HG02610 (cell line): ENCODE measurements around the gene CCNB1IP1.
"Not testable (repeated sequence)": the region's sequence is repeated elsewhere in the genome, so short reads cannot be mapped to it uniquely, and the experiment has no call there.

ENCODE experiments used
- ATAC-seq: cut with Tn5 transposase; IDR thresholded peaks from one replicate; pipeline ENCODE4 v1.9.1; 2021; ENCODE audit warnings: mild to moderate bottlenecking, moderate library complexity; ENCODE audit not compliant: unreplicated experiment

Gene CCNB1IP1

DNA sequence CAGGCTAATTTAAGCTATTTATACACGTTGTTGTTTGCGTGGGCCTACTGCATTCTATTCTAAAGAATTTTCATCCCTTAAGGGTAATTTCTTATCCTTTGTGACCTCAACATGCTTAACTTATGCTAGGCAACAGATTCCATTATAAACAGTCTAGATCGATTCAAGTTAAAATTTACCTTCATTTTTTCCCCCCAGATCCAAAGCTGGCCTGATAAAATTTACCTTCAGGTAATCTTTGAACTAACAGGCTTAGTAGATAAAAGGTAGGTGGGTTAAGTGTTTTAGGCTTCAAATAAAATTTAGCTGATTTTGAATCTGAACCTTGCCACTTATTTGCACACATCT, 389 bp upstream of the CCNB1IP1 start:
- no peak for ATAC-seq

DNA sequence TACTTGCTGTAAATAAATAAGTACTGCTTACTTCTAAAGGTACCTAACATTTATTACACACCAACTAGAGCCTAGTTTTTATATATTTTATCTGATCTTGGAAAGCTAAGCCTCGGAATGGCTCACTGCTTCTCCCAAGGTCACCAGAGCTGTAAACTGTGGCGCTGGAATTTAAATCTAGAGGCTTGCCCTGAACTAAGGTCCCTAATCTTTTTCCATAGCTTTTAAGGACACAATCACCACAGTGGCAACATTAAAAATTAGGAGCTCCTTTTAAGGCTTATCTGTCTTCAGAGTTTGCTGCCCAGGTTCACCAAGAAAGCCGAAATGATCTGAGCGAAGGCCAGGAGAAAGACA, 670 bp downstream of the CCNB1IP1 start:
- ATAC-seq: no peak

DNA sequence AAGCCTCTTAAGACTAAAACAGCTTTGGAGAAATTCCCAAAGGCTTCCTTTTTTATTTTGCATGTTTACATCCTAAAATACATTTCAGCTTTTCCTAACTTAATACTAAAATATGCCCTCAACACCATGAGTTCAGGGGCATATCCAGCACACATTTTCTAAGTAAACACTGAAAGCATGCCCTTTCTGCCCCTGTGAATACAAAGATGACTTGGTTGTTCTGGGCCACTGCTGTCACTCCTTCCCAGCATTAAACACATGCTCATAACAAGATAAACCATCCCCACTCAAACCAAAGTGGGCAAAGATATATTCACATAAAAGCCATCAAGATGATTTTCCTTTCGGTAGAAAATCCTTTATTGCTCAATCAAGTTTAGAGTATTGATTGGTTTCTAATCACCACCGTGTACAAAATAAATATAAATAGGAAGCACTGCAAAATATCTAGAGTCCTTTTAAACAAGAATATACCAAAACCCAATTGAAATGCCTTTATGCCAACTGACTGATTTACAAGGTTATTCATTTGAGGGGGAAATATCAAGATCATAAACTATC, 1.9 kb downstream of the CCNB1IP1 start:
- no peak for ATAC-seq

DNA sequence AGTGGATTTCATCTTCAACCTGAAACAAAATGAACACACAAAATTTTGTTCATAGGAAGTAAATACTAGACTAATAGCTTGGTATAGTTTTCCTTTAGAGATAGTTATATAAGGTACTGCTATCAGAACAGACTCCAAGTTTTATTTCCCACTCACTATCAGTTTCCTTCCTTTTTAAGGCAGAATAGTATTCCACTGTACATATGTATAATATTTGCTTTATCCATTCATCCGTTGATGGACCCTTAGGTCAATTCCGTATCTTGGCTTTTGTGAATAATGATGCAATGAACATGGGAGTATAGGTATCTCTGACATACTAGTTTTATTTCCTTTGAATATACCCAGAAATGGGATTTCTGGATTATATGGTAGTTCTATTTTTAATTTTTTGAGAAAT, 3.7 kb downstream of the CCNB1IP1 start:
- no peak for ATAC-seq

DNA sequence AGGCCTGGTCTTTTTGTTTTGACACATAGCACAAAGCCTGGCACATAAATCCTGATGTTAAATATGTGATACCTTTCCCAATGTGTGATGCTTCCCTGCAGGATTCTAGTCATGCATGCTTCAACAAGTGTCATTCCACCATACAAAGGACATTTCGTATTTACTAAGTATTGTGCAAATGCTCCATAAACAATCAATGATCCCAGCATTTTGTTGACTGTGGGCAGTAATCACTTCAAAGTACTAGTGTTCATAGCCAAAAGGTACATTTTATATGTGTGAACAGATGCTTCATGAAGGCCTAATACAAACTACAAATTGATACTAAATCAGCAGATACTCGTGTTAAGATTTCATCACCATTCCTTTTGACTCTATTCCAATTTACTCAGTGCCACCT, 4.4 kb downstream of the CCNB1IP1 start:
- no peak for ATAC-seq

DNA sequence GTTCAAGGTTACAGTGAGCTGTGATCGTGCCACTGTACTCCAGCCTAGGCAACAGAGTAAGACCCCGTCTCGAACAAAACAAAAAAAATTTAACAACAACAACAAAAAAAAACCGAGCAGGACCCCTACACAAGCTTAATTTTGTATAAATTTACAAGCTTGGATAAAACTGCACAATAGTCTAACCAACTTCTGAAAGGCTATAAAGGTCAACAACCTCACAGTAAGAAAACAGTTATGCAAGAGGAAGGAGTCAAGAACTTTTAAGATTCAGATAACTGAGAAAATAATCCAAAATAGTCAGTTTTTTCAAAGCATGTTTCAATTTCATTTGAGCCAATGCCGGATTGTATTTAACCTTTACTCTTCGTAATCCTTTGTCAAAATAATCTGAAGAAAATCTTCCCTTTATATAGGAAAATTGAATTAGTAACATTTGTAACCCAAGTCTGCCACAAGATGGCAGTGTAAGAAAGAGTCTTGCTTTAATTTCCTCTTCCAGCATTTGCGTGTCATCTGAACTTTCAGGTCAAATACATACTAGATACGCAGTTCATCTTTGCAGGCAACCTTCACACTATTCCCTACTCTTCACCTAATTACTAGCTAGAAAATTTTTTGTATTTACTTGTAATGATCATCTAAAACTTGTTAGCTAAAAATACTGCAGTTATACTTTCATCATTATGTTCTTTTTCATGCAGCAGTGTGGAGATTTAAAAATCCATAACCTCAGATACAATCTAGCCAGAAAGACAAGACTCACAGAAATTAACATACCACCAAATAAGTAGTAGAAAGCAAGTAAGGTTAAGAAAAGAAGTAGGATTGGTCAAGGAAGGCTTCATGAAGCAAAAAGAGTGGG, 5.8 kb downstream of the CCNB1IP1 start:
- ATAC-seq: no peak

DNA sequence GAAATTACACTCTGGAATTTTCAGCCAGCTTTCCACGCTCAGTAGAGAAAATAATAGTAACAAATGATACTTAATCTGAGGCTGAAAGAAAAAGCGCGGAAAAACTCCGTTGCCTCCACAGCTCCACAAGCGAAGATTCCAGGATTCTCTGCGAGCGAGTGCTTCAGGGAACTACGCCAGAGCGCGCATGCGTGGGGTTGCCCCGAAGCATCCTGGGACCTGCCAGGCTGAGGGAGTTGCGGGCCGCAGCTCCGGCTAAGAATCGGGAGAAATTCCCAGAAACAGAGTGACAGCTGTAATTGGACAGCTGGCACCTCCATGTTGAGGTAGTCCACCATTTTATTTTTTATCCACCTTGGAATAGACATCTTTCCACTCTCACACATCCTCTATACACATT, 15.4 kb downstream of the CCNB1IP1 start:
- ATAC-seq: no peak

DNA sequence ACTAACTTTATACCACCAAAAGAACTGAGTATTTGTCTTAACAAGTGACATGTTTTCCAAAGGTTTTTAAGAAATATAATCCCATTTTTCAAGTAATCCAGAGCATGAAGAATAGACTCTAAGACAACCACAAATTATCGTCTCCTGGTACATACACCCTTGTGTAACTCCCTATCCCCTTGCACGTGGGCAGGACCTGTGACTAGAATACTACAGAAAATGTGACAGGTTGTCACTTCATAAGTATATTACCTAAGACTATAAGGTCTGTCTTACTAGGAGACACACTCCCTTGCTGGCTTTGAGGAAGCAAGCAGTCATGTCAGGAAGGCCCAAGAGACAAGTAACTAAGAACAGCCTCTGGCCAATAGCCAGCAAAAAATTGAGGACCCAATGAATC, 19.1 kb downstream of the CCNB1IP1 start:
- no peak for ATAC-seq

DNA sequence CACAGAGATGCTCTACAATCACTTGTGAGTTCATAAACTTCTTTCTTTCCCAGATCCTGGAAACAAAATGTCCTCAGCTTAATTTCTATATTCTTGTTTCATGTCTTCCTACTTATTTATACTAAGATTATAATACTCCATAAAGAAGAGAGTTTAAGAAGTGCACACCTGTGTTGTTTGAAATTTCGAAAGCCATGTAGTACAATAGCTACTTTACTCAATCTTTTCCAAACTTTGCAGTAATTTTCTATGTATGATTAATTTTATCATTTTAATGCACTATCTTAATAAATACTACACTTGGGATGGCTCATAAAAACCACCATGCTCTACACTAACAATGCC, 27.0 kb downstream of the CCNB1IP1 start:
- no peak for ATAC-seq

DNA sequence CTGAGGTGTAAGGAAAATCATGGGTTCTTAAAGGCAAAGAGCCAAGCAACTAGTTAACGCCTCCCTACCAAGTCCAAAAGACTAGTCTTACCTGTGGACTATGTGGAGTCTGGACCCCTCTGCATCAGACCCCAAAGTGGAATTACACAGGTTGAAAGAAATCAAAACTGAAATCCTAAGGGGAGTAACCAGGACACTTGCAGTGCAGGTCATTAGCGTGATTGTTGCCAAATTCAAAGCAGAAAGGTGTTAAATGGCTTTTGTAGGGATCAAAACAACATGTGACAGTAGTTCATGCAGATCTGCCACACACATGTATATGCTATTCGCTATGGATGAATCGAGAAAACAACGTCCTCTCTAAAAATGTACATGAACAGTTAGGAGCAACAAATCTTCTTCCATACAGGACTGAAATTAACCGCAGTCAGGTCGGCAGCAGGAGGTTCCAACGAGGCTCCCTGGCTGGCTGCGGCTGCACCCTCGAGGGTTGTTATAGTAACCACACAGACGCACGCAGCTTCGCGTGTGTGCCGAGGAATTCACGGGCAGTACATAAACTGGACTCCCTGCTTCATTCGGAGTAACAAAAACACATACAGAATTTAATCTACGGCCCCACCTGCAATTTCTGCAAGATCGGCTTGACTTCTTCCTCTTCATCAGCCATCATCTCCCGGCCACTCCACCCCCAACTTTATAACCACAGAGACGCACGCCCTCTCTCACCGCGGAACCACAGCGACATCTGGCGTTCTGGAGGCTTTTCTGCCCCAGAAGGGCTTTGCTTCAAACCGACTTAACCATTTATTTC, 27.6 kb downstream of the CCNB1IP1 start, which contains the start of gene TTC5:
Gene TTC5 (minus strand): TSS at position 687 of the 814 bp plus-strand sequence. CDS start 14 bp downstream, at position 673.
- ATAC-seq: peak; percentile 87

DNA sequence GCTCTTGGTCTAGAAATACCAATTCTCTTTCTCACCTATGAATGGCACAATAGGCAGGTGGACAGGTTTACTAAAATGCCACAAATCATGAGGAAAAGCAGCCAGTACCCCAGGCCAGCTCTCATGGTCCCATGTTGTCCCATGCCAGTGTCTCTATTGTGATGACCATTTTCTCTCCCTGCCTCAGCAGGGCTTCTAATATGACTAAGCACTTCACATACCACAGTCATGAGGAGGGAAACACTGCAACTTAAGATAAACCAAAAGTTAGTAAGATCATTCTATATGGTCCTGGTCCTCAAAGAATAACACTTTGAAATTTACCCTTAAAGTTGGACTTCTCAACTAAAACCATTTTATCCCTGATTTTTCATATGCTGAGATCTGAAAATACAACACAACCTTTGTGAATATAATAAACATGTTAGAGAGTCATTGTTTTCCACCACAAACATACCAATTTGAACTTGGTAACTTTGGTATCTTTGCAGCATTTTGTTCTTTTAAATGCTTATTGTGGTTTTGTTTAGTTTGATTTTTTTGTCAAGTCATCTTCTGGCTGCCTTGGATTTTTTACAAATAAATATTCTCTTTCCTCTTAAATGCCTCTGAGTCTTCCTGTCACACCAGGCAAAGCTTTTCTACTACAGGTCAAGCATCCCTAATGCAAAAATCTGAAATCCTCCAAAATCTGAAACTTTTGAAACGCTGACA, 30.9 kb downstream of the CCNB1IP1 start:
- ATAC-seq: no peak

DNA sequence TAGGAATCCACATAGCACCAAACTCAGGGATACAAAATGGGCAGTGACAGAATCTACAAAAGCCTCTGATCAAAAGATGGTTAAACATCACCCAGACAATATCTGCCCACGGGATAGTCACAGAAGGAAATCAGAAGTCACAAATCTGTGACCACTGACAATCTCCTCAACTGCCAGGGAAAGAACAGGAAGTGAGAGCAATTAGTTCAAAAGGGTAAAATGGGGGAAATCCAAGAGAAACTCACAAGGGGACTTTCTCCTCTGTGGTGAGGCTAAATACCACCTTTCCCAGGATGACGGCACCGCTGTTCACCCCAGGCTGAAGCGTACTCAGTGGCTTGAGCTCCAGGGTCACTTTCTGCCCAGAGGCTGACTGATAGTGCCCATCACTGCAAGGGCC, 38.0 kb downstream of the CCNB1IP1 start:
- ATAC-seq: peak; percentile 97

DNA sequence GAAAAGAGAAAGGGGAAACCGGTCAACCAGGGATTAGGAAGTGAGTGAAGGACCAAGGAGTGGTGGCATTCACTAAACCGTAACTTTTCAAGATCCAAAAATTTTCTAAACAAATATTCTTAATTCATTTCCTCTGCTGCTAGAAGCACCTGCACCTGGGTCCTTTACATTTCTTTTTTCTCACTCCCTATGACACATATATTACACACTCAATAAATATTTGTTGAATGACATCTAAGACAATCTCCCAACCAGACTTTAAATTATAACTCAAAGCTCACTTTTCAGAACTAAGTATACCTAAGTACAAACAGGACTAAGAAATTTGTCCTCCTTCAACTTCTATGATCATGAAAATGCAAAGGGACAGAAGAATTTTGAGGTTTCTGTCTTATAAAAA, 38.4 kb downstream of the CCNB1IP1 start:
- no peak for ATAC-seq

DNA sequence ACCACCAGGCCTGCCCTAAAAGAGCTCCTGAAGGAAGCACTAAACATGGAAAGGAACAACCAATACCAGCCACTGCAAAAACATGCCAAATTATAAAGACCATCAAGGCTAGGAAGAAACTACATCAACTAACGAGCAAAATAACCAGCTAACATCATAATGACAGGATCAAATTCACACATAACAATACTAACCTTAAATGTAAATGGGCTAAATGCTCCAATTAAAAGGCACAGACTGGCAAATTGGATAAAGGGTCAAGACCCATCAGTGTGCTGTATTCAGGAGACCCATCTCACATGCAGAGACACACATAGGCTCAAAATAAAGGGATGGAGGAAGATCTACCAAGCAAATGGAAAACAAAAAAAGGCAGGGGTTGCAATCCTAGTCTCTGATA, 51.1 kb downstream of the CCNB1IP1 start:
- not testable (repeated sequence) for ATAC-seq

DNA sequence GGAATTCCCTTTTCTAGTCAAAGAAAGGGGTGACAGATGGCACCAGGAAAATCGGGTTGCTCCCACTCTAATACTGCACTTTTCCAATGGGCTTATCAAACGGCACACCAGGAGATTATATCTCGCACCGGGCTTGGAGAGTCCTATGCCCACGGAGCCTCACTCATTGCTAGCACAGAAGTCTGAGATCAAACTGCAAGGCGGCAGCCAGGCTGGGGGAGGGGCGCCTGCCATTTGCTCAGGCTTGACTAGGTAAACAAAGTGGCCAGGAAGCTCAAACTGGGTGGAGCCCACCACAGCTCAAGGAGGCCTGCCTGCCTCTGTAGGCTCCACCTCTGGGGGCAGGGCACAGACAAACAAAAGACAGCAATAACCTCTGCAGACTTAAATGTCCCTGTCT, 52.8 kb downstream of the CCNB1IP1 start:
- ATAC-seq: not testable (repeated sequence)

DNA sequence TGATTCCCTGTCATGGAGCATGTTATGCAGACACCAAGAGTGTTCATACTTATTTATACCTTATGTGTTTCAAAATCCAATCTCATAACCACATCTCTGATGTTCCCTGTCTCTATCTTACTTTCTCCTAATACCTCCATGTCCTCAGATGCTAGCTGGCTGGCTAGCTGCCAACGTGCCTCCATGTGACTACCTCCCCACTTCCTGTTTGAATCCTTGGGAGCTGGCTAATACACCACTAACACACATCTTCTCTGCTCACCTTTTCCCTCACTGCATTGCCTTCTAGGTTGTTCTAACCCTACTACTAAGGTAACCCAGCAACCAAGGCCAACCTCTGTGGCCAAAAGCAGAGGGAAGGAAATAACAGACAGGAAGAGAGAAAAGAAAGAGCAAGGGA, 54.7 kb downstream of the CCNB1IP1 start:
- ATAC-seq: no peak

DNA sequence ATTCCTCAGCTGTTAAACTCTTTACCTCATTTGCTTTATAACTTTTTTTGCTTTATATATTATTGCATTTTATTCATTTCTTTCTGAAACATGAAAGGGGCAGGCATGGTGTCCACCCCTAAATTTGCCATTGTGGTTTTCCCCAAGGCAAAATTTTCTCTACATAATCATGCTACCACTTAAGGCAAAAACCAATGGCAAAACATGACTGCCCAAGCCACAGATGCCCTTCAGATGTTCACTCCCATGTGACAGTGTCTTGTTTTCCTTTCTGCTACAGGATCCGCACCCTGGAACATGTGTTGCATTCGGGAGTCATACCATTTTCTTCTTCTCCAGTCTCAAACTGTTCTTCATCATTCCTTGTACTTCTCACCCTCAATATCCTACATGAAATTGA, 55.7 kb downstream of the CCNB1IP1 start:
- no peak for ATAC-seq

DNA sequence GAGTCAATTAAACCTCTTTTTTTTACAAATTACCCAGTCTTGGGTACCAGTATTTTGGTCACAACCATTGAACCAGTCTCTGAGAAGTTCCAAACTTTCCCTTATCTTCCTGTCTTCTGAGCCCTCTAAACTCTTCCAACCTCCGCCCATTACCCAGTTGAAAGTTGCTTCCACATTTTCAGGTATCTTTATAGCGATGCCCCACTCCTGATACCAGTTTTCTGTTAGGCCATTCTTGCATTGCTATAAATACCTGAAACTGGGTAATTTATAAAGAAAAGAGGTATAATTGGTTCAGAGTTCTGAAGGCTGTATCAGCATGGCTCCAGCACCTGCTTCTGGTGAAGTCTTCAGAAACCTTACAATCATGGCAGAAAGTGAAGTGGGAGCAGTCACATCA, 59.0 kb downstream of the CCNB1IP1 start:
- ATAC-seq: no peak

DNA sequence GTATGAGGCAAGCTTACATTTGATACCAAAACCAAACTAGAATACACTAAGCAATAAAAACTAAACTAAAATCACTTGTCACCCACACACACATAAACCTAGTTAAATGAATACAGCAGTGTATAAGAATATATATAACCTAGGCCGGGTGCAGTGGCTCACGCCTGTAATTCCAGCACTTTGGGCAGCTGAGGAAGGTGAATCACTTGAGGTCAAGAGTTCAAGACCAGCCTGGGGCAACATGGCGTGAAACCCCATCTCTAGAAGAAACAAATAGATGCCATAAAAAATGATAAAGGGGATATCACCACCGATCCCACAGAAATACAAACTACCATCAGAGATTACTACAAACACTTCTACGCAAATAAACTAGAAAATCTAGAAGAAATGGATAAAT, 68.7 kb downstream of the CCNB1IP1 start:
- not testable (repeated sequence) for ATAC-seq

DNA sequence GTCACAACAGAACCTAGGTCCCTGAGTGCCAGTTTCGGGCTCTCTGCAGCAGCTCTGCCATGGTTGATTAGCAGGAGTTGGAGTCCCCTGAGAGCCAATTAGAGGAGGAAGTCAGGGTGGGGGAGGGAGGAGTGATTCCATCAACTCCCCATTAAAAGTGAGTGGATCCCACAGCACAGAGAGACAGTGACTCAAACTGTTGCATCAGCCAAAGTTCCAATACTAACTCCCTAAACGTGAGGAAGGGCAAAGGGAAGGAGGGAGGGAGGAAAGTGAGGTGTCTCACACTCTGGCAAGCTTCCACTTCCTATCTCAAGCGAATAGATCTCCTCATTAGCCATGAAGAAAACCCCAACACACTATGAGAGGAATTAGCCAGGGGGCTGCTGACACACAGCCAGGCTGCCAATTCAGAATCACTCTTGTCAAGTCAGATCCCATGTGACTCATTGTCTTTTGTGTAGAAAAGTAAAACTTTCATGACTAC, 70.4 kb downstream of the CCNB1IP1 start:
- no peak for ATAC-seq
